Bone marrow (tissue), 2 donors: Measurements from ENCODE around the gene SMIM38.

Source experiments
- DNase-seq, 2 donors: peaks; one replicate each; lab custom pipeline; 2025; lab: John Stamatoyannopoulos, UW

SMIM38 gene

DNA sequence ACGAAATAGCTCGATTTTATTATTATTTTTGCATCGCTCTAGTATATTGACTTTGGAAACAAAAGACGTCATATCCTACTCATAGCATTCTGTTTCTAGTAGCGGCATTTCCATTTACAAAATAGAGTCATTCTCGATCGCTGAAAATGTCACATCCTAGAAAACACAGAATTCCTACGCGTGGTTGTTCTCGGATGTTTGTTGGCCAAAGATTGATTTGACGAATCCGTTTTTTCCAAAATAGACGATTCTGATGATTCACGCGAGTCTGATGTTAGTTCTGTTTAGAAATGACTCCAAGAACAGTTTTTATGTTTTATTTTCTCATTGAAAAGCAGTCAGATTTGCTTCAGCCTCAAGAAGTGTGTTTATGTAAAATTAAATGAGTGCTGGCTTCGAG is 47.6 kb downstream of the SMIM38 start:
- no peak for DNase-seq

DNA sequence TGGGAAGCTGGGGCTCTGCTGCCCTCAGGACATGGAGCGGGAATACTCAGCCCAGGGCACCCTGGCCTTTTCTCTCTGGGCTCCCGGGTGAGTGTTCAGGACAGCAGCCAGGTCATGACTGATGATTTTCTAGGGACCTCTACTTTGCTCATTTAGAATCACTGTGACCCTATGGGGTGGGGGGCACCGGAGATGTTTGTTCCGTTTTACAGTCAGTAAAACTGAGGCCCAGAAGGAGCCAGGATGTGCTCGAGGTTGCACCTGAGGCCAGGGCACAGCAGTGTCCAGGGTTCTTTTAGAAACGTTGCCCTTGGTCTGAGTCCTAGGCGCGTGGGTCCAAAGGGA is 48.1 kb downstream of the SMIM38 start:
- DNase-seq, result no peak

DNA sequence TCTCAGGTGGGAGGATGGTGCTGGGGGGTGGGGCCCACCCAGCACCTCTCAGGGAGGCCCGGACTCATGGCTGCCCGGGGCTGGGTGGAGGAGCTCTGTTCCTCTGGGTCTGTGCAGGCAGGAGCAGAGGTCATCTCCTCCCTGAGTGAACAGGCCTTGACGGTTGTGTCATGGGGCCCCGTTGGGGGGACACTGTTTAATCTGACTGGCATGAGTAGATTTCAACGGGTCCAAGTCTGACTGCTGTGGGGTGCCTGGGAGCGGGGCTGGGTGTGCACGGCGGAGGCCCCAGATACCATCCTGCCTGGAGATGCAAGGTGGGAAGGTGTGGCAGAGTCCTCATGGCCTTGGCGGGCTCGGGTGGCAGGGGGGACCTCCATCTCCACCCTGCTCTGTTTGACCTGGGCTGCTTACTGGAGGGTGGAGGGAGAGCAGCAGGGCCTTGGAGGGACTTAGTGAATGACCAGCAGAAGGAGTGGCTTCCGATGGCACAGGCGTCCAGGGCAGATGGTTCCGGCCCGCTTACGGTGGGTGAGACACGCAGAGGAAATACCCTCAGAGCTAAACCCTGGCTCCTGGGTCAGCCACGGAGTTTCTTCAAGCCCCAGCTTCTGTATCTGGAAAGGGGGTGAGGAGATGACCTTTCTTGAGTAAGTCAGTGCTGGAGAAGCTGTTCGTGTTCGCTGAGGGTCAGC is 48.7 kb downstream of the SMIM38 start:
- no peak for DNase-seq

DNA sequence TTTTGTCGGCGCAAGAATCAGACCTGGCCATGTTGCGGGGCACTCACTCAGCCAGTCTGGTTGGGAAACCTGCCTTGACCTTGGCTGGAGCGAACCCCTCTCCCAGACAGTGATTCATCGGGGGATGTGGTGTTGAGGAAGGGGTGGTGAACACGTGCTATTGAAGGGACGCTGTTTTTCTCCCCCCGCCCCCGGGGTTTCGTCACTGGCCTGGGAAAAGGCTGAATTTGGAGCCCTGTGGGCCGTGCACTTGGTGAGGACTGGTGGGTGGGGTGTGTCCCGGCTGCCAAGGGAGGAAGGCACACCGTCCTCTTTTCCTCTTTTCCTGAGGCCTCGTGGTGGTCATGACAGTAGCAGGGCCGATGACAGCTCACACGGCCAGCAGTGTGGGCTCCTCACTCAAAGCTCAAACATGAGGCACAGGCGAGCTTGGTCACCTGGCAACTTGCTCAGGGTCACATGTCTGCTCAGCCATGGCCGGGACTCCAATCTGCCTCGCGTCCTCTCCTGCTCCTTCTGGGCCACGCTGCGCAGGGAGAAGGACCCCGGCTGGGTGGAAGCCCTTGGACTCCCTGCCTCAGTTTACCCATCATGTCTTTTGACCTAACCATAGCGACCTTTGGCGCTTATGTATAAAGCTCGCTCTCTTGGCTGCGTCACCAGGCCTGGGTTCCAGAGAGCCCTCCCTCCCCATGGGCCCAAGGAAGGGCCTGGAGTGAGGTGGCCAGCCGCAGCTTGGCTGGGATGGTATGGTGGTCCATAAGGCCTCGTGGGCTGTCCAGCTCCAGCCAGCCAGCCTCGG is 49.4 kb downstream of the SMIM38 start:
- no peak for DNase-seq
